Lower lobe of right lung (tissue), 2 donors: ENCODE measurements around the gene ADAMTS13. TPM values are rescaled to one million over a fixed set of nuclear protein-coding genes. Genes with fewer than 3 reads are reported as not detected.

Source experiments
- ATAC-seq, 2 donors: fragments of 200-7000 bp; cut with Tn5 transposase; one replicate each; pipeline ENCODE4 v1.9.1; 2020 to 2022; ENCODE audit warnings: mild to moderate bottlenecking in 2 of 2, moderate library complexity in 2 of 2
- DNase-seq: peaks from one replicate; pipeline ENCODE4 v3.0.0-alpha.2; 2020
- H3K27ac ChIP-seq: fragments of 200-600 bp; one replicate; pipeline ENCODE4 v1.8.0; 2022
- H3K27me3 ChIP-seq: fragments of 200-600 bp; one replicate; pipeline ENCODE4 v1.8.0; 2022; ENCODE audit warnings: low read depth
- H3K36me3 ChIP-seq: fragments of 200-600 bp; one replicate; pipeline ENCODE4 v1.8.0; 2022; ENCODE audit warnings: mild to moderate bottlenecking
- H3K4me1 ChIP-seq: fragments of 200-600 bp; one replicate; pipeline ENCODE4 v1.8.0; 2022
- H3K4me3 ChIP-seq: fragments of 200-600 bp; one replicate; pipeline ENCODE4 v1.8.0; 2022; ENCODE audit warnings: mild to moderate bottlenecking
- H3K9me3 ChIP-seq: fragments of 200-600 bp; one replicate; pipeline ENCODE4 v1.8.0; 2022
- intact Hi-C: fragments of 100-400 bp; cut with DNase I; formaldehyde crosslinking; loops from one replicate; pipeline ENCODE4 v1.11.0; 2022
- total RNA-seq: library from RNA; stranded (reverse); fragmentation: NEBNext Ultra II Directional; extraction: Animal tissue kit (Norgen Biotek cat#: 25700); gene quantifications from one replicate; pipeline ENCODE4 v1.2.1, GENCODE V29; 2021
- TF ChIP-seq, protein P1 (sequence below): fragments of 200-600 bp; IDR thresholded peaks from one replicate; pipeline ENCODE4 v1.8.0; 2022; ENCODE audit warnings: antibody characterized with exemption, mild to moderate bottlenecking
- donor health status: DM: no; HTN: yes; CAD: no; lungs with severe emphysema.

The ADAMTS13 gene
- total RNA-seq, 1 donor from 2014 or later = 1.9 TPM

DNA sequence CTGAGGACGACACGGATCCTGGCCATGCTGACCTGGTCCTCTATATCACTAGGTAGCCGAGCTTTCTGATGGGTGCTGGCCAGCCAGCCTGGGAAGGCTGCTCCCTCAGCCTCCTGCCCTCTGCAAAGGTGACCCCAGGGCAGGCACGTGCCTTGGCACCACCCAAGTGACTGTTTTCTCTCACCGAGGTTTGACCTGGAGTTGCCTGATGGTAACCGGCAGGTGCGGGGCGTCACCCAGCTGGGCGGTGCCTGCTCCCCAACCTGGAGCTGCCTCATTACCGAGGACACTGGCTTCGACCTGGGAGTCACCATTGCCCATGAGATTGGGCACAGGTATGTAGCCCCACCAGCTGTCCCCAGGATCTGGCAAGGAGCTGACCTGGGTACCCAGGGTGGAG is 3.8 kb downstream of the ADAMTS13 start:
- Histone ChIP-seq H3K4me1 (no peaks in the 10 kb centered on the region), H3K4me3 (no peak overlapping the region), H3K27ac (no peak overlapping the region), H3K9me3 (no peaks in the 10 kb centered on the region), H3K36me3 (no peaks in the 10 kb centered on the region), H3K27me3 (peaks cover 22% of the 10 kb centered on the region)
- intact Hi-C loops = no loop called here
- ATAC-seq (no peak), DNase-seq (no peak)
- TF ChIP-seq, protein P1, sequence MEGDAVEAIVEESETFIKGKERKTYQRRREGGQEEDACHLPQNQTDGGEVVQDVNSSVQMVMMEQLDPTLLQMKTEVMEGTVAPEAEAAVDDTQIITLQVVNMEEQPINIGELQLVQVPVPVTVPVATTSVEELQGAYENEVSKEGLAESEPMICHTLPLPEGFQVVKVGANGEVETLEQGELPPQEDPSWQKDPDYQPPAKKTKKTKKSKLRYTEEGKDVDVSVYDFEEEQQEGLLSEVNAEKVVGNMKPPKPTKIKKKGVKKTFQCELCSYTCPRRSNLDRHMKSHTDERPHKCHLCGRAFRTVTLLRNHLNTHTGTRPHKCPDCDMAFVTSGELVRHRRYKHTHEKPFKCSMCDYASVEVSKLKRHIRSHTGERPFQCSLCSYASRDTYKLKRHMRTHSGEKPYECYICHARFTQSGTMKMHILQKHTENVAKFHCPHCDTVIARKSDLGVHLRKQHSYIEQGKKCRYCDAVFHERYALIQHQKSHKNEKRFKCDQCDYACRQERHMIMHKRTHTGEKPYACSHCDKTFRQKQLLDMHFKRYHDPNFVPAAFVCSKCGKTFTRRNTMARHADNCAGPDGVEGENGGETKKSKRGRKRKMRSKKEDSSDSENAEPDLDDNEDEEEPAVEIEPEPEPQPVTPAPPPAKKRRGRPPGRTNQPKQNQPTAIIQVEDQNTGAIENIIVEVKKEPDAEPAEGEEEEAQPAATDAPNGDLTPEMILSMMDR = no peak

DNA sequence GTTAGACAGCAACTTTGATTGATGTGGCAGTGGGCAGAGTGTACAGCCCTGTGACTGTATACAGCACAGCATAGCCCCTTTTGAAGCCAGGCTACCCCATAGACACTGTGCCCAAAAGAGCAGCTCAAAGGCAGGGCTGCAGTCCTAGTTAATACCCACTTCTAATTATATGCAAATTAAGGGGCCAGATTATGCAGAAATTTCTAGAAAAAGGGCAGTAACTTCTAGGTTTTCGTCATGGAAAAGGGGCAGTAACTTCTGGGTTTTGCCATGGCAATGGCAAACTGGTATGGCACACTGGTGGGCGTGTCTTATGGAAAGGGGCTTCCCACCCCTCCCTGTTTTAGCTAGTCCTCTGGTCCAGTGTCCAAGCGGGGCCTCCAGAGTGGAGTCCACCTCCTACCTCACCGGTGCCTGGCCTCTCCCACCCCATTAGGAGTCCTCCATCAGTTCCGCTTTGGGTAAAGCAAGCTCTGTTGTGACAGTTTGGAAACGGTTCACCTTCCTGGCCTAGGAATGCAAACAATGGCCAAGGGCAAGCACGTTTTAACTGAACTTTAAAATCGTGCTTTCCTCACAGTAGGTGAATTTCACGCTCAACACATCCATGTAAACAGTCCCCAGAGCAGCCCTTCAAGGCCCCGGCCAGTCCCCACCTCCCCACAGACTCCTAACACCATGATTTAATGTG is 5.6 kb downstream of the ADAMTS13 start:
- TF ChIP-seq, protein P1 = no peak
- Histone ChIP-seq H3K9me3 (no peaks in the 10 kb centered on the region), H3K4me1 (no peaks in the 10 kb centered on the region), H3K27ac (no peak overlapping the region), H3K36me3 (no peaks in the 10 kb centered on the region), H3K4me3 (peak overlapping the region; percentile 43), H3K27me3 (peaks cover 22% of the 10 kb centered on the region)
- intact Hi-C loops = no loop called here
- DNase-seq = no peak
- no peak for ATAC-seq

DNA sequence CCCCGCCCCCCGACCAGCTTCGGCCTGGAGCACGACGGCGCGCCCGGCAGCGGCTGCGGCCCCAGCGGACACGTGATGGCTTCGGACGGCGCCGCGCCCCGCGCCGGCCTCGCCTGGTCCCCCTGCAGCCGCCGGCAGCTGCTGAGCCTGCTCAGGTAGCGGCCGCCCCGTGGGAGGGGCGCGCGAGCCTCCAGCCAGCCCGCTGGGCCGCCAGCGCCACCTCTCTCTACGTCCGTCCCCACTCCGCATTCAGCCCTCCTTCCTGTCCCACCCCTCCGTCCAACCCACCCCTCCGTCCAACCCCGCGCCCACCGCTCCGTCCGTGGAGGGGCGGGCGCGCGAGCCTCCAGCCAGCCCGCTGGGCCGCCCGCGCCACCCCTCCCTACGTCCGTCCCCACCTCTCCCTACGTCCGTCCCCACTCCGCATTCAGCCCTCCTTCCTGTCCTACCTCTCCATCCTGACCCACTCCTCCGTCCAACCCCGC is 6.5 kb downstream of the ADAMTS13 start:
- H3K4me3 ChIP-seq = peak overlapping the region; percentile 43
- H3K9me3 ChIP-seq = no peaks in the 10 kb centered on the region
- DNase-seq = no peak
- intact Hi-C loops = no loop called here
- H3K36me3 ChIP-seq = no peaks in the 10 kb centered on the region
- TF ChIP-seq, protein P1 = no peak
- no peaks in the 10 kb centered on the region for H3K4me1 ChIP-seq
- H3K27me3 ChIP-seq = peaks cover 22% of the 10 kb centered on the region
- ATAC-seq = peak; percentile 45 to 63
- H3K27ac ChIP-seq = no peak overlapping the region

DNA sequence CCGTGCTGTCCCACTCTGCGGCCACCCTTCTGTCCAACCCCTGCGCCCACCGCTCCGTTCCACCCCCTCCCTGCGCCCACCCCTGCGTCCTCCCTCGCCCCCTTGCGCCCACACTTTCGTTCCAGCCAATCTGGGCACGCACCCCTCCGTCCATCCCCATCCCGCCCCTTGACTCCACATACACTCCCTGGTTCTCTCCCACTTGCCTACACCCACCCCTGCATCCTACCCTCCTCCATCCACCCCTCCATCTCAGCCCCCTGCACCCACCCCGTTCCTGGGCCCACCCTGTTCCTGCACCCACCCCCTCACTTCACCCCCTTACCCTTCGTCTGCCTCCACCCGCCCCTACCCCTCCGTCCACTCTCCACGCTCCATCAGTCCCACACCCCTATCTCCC is 7.0 kb downstream of the ADAMTS13 start:
- Histone ChIP-seq H3K4me3 (no peak overlapping the region), H3K27ac (no peak overlapping the region), H3K27me3 (peaks cover 22% of the 10 kb centered on the region), H3K4me1 (no peaks in the 10 kb centered on the region), H3K36me3 (no peaks in the 10 kb centered on the region), H3K9me3 (no peaks in the 10 kb centered on the region)
- DNase-seq = no peak
- no peak for ATAC-seq
- intact Hi-C loops = no loop called here
- TF ChIP-seq, protein P1 = no peak

DNA sequence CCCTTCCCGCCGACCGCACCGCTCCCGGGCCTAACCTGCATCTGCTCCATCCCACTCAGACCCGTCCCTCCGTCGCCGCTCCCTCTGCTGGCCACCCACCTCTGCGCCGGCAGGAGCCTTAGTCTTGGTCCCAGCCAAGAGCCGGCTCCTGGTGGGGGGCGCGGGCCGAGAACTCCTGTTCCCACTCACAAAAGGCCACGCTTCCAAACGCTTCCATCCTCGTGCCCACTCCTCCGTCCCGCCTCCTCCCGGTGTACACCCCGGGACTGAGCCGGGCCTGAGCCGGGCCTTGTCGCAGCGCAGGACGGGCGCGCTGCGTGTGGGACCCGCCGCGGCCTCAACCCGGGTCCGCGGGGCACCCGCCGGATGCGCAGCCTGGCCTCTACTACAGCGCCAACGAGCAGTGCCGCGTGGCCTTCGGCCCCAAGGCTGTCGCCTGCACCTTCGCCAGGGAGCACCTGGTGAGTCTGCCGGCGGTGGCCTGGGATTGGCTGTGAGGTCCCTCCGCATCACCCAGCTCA is 7.5 kb downstream of the ADAMTS13 start:
- Histone ChIP-seq H3K27ac (no peak overlapping the region), H3K36me3 (no peaks in the 10 kb centered on the region), H3K27me3 (peaks cover 22% of the 10 kb centered on the region), H3K4me3 (no peak overlapping the region), H3K4me1 (no peaks in the 10 kb centered on the region), H3K9me3 (no peaks in the 10 kb centered on the region)
- TF ChIP-seq, protein P1 = no peak
- intact Hi-C loops = no loop called here
- no peak for DNase-seq
- ATAC-seq = peak; percentile 32 to 51
